NT2/D1 (cell line): Measurements from ENCODE around the gene S100PBP.
"Not testable (repeated sequence)": the region's sequence is repeated elsewhere in the genome, so short reads cannot be mapped to it uniquely, and the experiment has no call there.

Experiments used
- SUZ12 ChIP-seq: IDR thresholded peaks from 2 replicates; pipeline ENCODE4 v1.6.1; 2011; ENCODE audit not compliant: insufficient read length, insufficient read depth; ENCODE audit errors: extremely low read depth
- YY1 ChIP-seq: IDR thresholded peaks from 2 replicates; pipeline ENCODE4 v1.6.1; 2011; ENCODE audit not compliant: insufficient read length, insufficient read depth
- ZNF274 ChIP-seq: IDR thresholded peaks from 2 replicates; pipeline ENCODE4 v1.6.1; 2011; ENCODE audit warnings: mild to moderate bottlenecking, low read depth, low read length

GRCh38 chr1:32795763-32796162, 21.7 kb upstream of the S100PBP start:
- TF ChIP-seq SUZ12, ZNF274, YY1: not testable (repeated sequence)
